GM18498 (cell line): ENCODE data around the gene POC1A.

Source experiments
- ATAC-seq: cut with Tn5 transposase; IDR thresholded peaks from one replicate; pipeline ENCODE4 v1.9.1; 2021; ENCODE audit warnings: mild to moderate bottlenecking, moderate library complexity; ENCODE audit not compliant: unreplicated experiment

Gene POC1A

GRCh38 chr3:52154135-52155094 lies at the start of gene POC1A:
Gene POC1A, minus strand, starts transcription at chr3:52154423. Its CDS starts 51 bp downstream, at chr3:52154372.
- ATAC-seq = peak; percentile 80

- ATAC-seq = no peak
Measured at GRCh38 chr3:52203701-52204100, 49.5 kb upstream of the POC1A start.

GRCh38 chr3:52202384-52203077 lies 48.3 kb upstream of the POC1A start:
- ATAC-seq = no peak

- ATAC-seq = no peak
Measured at GRCh38 chr3:52200981-52201679, 46.9 kb upstream of the POC1A start.

- no peak for ATAC-seq
Measured at GRCh38 chr3:52198643-52199608, 44.7 kb upstream of the POC1A start.

GRCh38 chr3:52197842-52198625 lies 43.8 kb upstream of the POC1A start, which contains the start of gene ALAS1:
Gene ALAS1, plus strand, starts transcription at chr3:52198160. Its CDS starts 1,082 bp downstream, at chr3:52199242.
- peak; percentile 79 for ATAC-seq

GRCh38 chr3:52197499-52197841 lies 43.2 kb upstream of the POC1A start:
- no peak for ATAC-seq

GRCh38 chr3:52196977-52197376 lies 42.8 kb upstream of the POC1A start:
- ATAC-seq = no peak

- no peak for ATAC-seq
Measured at GRCh38 chr3:52195823-52196331, 41.7 kb upstream of the POC1A start.

- ATAC-seq = no peak
Measured at GRCh38 chr3:52195291-52195597, 41.0 kb upstream of the POC1A start.

- ATAC-seq = no peak
Measured at GRCh38 chr3:52194485-52195290, 40.5 kb upstream of the POC1A start.

GRCh38 chr3:52193065-52193464 lies 38.8 kb upstream of the POC1A start:
- ATAC-seq = no peak

- ATAC-seq = no peak
Measured at GRCh38 chr3:52191663-52192062, 37.4 kb upstream of the POC1A start.

- no peak for ATAC-seq
Measured at GRCh38 chr3:52190294-52191074, 36.3 kb upstream of the POC1A start.

- no peak for ATAC-seq
Measured at GRCh38 chr3:52188556-52188955, 34.3 kb upstream of the POC1A start.

- ATAC-seq = no peak
Measured at GRCh38 chr3:52186729-52187128, 32.5 kb upstream of the POC1A start.

GRCh38 chr3:52185837-52186236 lies 31.6 kb upstream of the POC1A start:
- no peak for ATAC-seq

- ATAC-seq = no peak
Measured at GRCh38 chr3:52185311-52185710, 31.1 kb upstream of the POC1A start.
